HG02763 (cell line): ENCODE data around the gene CYCS.
"Not testable (repeated sequence)": the region's sequence is repeated elsewhere in the genome, so short reads cannot be mapped to it uniquely, and the experiment has no call there.

Experiments
- ATAC-seq: cut with Tn5 transposase; IDR thresholded peaks from one replicate; pipeline ENCODE4 v1.9.1; 2021; ENCODE audit warnings: mild to moderate bottlenecking, moderate library complexity; ENCODE audit not compliant: unreplicated experiment

Gene CYCS

GRCh38 chr7:25125137-25125946 lies at the start of gene CYCS:
CYCS (minus strand) TSS chr7:25125260; CDS start chr7:25124119, 1,141 bp downstream.
- ATAC-seq = peak; percentile 97

GRCh38 chr7:25173184-25173583 lies 48.1 kb upstream of the CYCS start:
- no peak for ATAC-seq

- ATAC-seq = no peak
These were observed 46.5 kb upstream of the CYCS start for GRCh38 chr7:25171516-25171915.

GRCh38 chr7:25171071-25171470 lies 46.0 kb upstream of the CYCS start:
- no peak for ATAC-seq

- no peak for ATAC-seq
These were observed 44.6 kb upstream of the CYCS start for GRCh38 chr7:25169683-25170082.

- no peak for ATAC-seq
These were observed 43.1 kb upstream of the CYCS start for GRCh38 chr7:25168145-25168544.

GRCh38 chr7:25167262-25167843 lies 42.3 kb upstream of the CYCS start:
- no peak for ATAC-seq

- not testable (repeated sequence) for ATAC-seq
These were observed 35.0 kb upstream of the CYCS start for GRCh38 chr7:25159983-25160596.

GRCh38 chr7:25158966-25159365 lies 33.9 kb upstream of the CYCS start:
- ATAC-seq = no peak

- ATAC-seq = no peak
These were observed 26.7 kb upstream of the CYCS start for GRCh38 chr7:25151773-25152172.

- ATAC-seq = no peak
These were observed 24.8 kb upstream of the CYCS start for GRCh38 chr7:25149836-25150235.

GRCh38 chr7:25148772-25149575 lies 23.9 kb upstream of the CYCS start:
- no peak for ATAC-seq

- ATAC-seq = no peak
These were observed 18.7 kb upstream of the CYCS start for GRCh38 chr7:25143763-25144162.

GRCh38 chr7:25139536-25139935 lies 14.5 kb upstream of the CYCS start:
- ATAC-seq = no peak

GRCh38 chr7:25134358-25135010 lies 9.4 kb upstream of the CYCS start:
- ATAC-seq = no peak

GRCh38 chr7:25132430-25132829 lies 7.4 kb upstream of the CYCS start:
- ATAC-seq = no peak

GRCh38 chr7:25126751-25127150 lies 1.7 kb upstream of the CYCS start:
- ATAC-seq = no peak

GRCh38 chr7:25124465-25125136 lies 459 bp downstream of the CYCS start:
- ATAC-seq = peak; percentile 10

GRCh38 chr7:25122373-25122772 lies 2.7 kb downstream of the CYCS start:
- no peak for ATAC-seq

- ATAC-seq = no peak
These were observed 3.5 kb downstream of the CYCS start for GRCh38 chr7:25121599-25121998.
